ENCODE data around the gene MROH8.

The MROH8 gene

DNA sequence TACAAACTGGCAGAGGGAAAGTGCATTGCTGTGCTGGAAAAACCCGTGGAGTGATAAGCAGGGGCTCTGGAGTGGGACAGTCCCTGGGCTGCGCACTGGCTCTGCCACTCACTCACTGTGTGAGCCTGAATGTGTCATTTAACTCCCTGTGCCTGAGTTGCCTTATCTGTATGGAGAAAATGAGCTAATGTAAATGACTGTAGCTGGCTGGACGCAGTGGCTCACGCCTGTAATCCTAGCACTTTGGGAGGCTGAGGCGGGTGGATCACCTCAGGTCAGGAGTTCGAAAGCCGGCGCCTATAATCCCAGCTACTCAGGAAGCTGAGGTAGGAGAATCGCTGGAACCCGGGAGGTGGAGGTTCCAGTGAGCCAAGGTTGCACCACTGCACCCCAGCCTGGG, 18.7 kb downstream of the MROH8 start:
- TF ChIP-seq SIN3A (IDR thresholded peaks at IDR 0.05; ENCODE audit: borderline replicate concordance, insufficient read depth, low read length) = no peak

DNA sequence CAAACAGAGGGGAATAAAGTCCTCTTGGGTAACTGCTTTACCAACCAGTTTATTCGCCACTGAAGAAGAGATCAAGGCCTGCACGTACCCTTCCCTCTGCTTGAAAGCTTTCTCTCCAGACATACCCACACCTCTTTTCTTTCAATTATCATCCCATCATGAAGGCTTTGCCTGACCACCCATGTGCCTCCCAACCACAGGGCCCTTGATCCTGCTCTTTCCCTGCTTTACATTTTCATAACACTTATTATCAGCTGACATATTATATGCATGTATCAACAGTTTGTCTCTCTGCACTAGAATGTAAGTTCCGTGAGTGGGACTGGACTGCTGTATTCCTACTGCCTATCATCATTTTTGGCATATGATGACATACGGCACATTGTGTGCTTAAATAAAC, 21.1 kb downstream of the MROH8 start:
- TF ChIP-seq TAF1 (IDR thresholded peaks at IDR 0.05; ENCODE audit: borderline replicate concordance, insufficient read depth, low read length) (no peak), SIN3A (IDR thresholded peaks at IDR 0.05; ENCODE audit: borderline replicate concordance, insufficient read depth, low read length) (no peak), POLR2AphosphoS5 (IDR thresholded peaks at IDR 0.05; ENCODE audit: low read depth, low read length) (no peak), FOXP2 (optimal IDR thresholded peaks at IDR 0.05; ENCODE audit: borderline replicate concordance, extremely low read depth, extremely low read length, insufficient read depth) (no peak)
- TF ChIP-seq, protein P1, sequence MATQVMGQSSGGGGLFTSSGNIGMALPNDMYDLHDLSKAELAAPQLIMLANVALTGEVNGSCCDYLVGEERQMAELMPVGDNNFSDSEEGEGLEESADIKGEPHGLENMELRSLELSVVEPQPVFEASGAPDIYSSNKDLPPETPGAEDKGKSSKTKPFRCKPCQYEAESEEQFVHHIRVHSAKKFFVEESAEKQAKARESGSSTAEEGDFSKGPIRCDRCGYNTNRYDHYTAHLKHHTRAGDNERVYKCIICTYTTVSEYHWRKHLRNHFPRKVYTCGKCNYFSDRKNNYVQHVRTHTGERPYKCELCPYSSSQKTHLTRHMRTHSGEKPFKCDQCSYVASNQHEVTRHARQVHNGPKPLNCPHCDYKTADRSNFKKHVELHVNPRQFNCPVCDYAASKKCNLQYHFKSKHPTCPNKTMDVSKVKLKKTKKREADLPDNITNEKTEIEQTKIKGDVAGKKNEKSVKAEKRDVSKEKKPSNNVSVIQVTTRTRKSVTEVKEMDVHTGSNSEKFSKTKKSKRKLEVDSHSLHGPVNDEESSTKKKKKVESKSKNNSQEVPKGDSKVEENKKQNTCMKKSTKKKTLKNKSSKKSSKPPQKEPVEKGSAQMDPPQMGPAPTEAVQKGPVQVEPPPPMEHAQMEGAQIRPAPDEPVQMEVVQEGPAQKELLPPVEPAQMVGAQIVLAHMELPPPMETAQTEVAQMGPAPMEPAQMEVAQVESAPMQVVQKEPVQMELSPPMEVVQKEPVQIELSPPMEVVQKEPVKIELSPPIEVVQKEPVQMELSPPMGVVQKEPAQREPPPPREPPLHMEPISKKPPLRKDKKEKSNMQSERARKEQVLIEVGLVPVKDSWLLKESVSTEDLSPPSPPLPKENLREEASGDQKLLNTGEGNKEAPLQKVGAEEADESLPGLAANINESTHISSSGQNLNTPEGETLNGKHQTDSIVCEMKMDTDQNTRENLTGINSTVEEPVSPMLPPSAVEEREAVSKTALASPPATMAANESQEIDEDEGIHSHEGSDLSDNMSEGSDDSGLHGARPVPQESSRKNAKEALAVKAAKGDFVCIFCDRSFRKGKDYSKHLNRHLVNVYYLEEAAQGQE (IDR thresholded peaks at IDR 0.05; ENCODE audit: insufficient read depth in 1 of 2, low read depth in 2 of 2, low read length in 2 of 2) = no peak

- TF ChIP-seq TAF1 (IDR thresholded peaks at IDR 0.05; ENCODE audit: borderline replicate concordance, insufficient read depth, low read length) (no peak), SIN3A (IDR thresholded peaks at IDR 0.05; ENCODE audit: borderline replicate concordance, insufficient read depth, low read length) (no peak), FOXP2 (optimal IDR thresholded peaks at IDR 0.05; ENCODE audit: borderline replicate concordance, extremely low read depth, extremely low read length, insufficient read depth) (no peak), POLR2AphosphoS5 (IDR thresholded peaks at IDR 0.05; ENCODE audit: low read depth, low read length) (no peak)
- TF ChIP-seq, protein P1 (IDR thresholded peaks at IDR 0.05; ENCODE audit: insufficient read depth in 1 of 2, low read depth in 2 of 2, low read length in 2 of 2) = no peak
Observed at GRCh38 chr20:37155987-37156386, 23.4 kb downstream of the MROH8 start.

DNA sequence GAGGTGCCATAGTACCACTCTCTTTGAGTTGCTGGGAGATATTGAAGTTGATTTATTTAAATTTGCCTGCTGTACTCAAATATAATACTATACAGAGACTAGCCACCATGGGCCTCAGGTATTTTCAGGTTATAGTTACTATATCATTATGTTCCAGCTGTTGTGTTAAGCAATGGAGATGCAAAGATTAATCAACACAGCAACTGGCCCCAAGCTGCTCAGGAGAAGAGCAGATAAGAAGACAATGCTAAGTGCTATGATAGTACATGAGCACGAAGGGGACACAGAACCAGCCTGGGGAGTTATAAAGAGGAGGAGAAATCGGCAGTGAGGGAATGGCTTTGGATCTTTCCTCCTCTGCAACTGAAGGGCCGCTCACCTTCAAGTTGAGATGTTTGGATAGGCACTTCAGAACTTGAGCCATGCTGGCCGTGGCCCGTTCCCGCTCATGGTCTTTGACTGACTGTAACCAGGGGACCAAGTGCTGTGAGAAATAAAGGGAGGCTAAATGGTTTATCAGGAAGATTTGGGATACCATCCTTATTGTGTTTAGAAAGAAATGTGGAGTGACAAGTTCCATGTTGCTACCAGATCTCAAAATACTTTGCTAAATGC, 24.6 kb downstream of the MROH8 start:
- TF ChIP-seq FOXP2 (optimal IDR thresholded peaks at IDR 0.05; ENCODE audit: borderline replicate concordance, extremely low read depth, extremely low read length, insufficient read depth) (no peak), POLR2AphosphoS5 (IDR thresholded peaks at IDR 0.05; ENCODE audit: low read depth, low read length) (no peak), TAF1 (IDR thresholded peaks at IDR 0.05; ENCODE audit: borderline replicate concordance, insufficient read depth, low read length) (no peak), SIN3A (IDR thresholded peaks at IDR 0.05; ENCODE audit: borderline replicate concordance, insufficient read depth, low read length) (no peak)
- TF ChIP-seq, protein P1 (IDR thresholded peaks at IDR 0.05; ENCODE audit: insufficient read depth in 1 of 2, low read depth in 2 of 2, low read length in 2 of 2) = no peak

GRCh38 chr20:37152284-37152683, 27.1 kb downstream of the MROH8 start:
- TF ChIP-seq TAF1 (IDR thresholded peaks at IDR 0.05; ENCODE audit: borderline replicate concordance, insufficient read depth, low read length) (no peak), SIN3A (IDR thresholded peaks at IDR 0.05; ENCODE audit: borderline replicate concordance, insufficient read depth, low read length) (no peak), POLR2AphosphoS5 (IDR thresholded peaks at IDR 0.05; ENCODE audit: low read depth, low read length) (no peak), FOXP2 (optimal IDR thresholded peaks at IDR 0.05; ENCODE audit: borderline replicate concordance, extremely low read depth, extremely low read length, insufficient read depth) (no peak)
- TF ChIP-seq, protein P1 (IDR thresholded peaks at IDR 0.05; ENCODE audit: insufficient read depth in 1 of 2, low read depth in 2 of 2, low read length in 2 of 2) = no peak
